BLaER1 (cell line): Measurements from ENCODE around the gene PTPRJ.

Experiments used
- H3K27ac ChIP-seq: shearing (Covaris generic); formaldehyde crosslinking; 2 replicates; pipeline ENCODE4 v1.8.1; 2022
- H3K27me3 ChIP-seq: shearing (Covaris generic); formaldehyde crosslinking; 2 replicates; pipeline ENCODE4 v1.8.1; 2022
- H3K36me3 ChIP-seq: shearing (Covaris generic); formaldehyde crosslinking; 2 replicates; pipeline ENCODE4 v1.8.1; 2022
- H3K4me1 ChIP-seq: shearing (Covaris generic); formaldehyde crosslinking; 2 replicates; pipeline ENCODE4 v1.8.1; 2022
- H3K4me2 ChIP-seq: shearing (Covaris generic); formaldehyde crosslinking; 2 replicates; pipeline ENCODE4 v1.8.1; 2022
- H3K4me3 ChIP-seq: shearing (Covaris generic); formaldehyde crosslinking; 2 replicates; pipeline ENCODE4 v1.8.1; 2022
- H3K9ac ChIP-seq: shearing (Covaris generic); formaldehyde crosslinking; 2 replicates; pipeline ENCODE4 v1.8.1; 2022
- H3K9me3 ChIP-seq: shearing (Covaris generic); formaldehyde crosslinking; 2 replicates; pipeline ENCODE4 v1.8.1; 2022
- H4K20me1 ChIP-seq: shearing (Covaris generic); formaldehyde crosslinking; 2 replicates; pipeline ENCODE4 v1.8.1; 2022
- Cebpa-rat ChIP-seq: shearing (Covaris generic); IDR thresholded peaks from 2 replicates; pipeline ENCODE4 v1.8.1; 2022

PTPRJ gene

GRCh38 chr11:47992959-47993820, 12.8 kb downstream of the PTPRJ start:
- Histone ChIP-seq H3K4me1 (peaks cover 7% of the 10 kb centered on the region), H3K27ac (no peak overlapping the region), H3K36me3 (no peaks in the 10 kb centered on the region), H3K27me3 (no peaks in the 10 kb centered on the region), H3K4me2 (no peak overlapping the region), H3K9me3 (no peaks in the 10 kb centered on the region), H3K4me3 (no peak overlapping the region), H3K9ac (no peak overlapping the region), H4K20me1 (no peaks in the 10 kb centered on the region)
- TF ChIP-seq Cebpa-rat: no peak

GRCh38 chr11:47994417-47994816, 14.1 kb downstream of the PTPRJ start:
- H3K4me1 ChIP-seq: peaks cover 4% of the 10 kb centered on the region; the same call in 1 of the 2 replicates
- TF ChIP-seq Cebpa-rat: no peak
- no peaks in the 10 kb centered on the region for H3K27me3 ChIP-seq
- no peaks in the 10 kb centered on the region for H3K36me3 ChIP-seq
- no peak overlapping the region for H3K9ac ChIP-seq
- H3K4me3 ChIP-seq: no peak overlapping the region
- no peak overlapping the region for H3K4me2 ChIP-seq
- no peaks in the 10 kb centered on the region for H3K9me3 ChIP-seq
- no peak overlapping the region for H3K27ac ChIP-seq
- H4K20me1 ChIP-seq: no peaks in the 10 kb centered on the region

- Histone ChIP-seq H3K4me1 (peaks cover 4% of the 10 kb centered on the region; the same call in 1 of the 2 replicates), H3K4me2 (no peak overlapping the region), H3K36me3 (no peaks in the 10 kb centered on the region), H3K4me3 (no peak overlapping the region), H3K27me3 (no peaks in the 10 kb centered on the region), H3K27ac (no peak overlapping the region), H4K20me1 (no peaks in the 10 kb centered on the region), H3K9ac (no peak overlapping the region), H3K9me3 (no peaks in the 10 kb centered on the region)
- no peak for TF ChIP-seq Cebpa-rat
Observed at GRCh38 chr11:47995360-47995769, 15.0 kb downstream of the PTPRJ start.

GRCh38 chr11:47997063-47998053, 17.0 kb downstream of the PTPRJ start:
- no peaks in the 10 kb centered on the region for H3K4me1 ChIP-seq
- H3K4me2 ChIP-seq: no peak overlapping the region
- TF ChIP-seq Cebpa-rat: no peak

GRCh38 chr11:47998345-47998732, 18.0 kb downstream of the PTPRJ start:
- H3K27ac ChIP-seq: no peak overlapping the region
- H3K9me3 ChIP-seq: no peaks in the 10 kb centered on the region
- TF ChIP-seq Cebpa-rat: no peak
- H3K4me3 ChIP-seq: no peak overlapping the region
- H3K36me3 ChIP-seq: no peaks in the 10 kb centered on the region
- H4K20me1 ChIP-seq: no peaks in the 10 kb centered on the region
- H3K4me2 ChIP-seq: no peak overlapping the region
- H3K27me3 ChIP-seq: no peaks in the 10 kb centered on the region
- H3K4me1 ChIP-seq: no peaks in the 10 kb centered on the region
- no peak overlapping the region for H3K9ac ChIP-seq

More at GRCh38 chr11:47997063-47998053, 17.0 kb downstream of the PTPRJ start:
- H3K4me3 ChIP-seq: no peak overlapping the region
- no peaks in the 10 kb centered on the region for H3K9me3 ChIP-seq
- H3K27me3 ChIP-seq: no peaks in the 10 kb centered on the region
- no peaks in the 10 kb centered on the region for H4K20me1 ChIP-seq
- H3K36me3 ChIP-seq: no peaks in the 10 kb centered on the region
- no peak overlapping the region for H3K27ac ChIP-seq
- no peak overlapping the region for H3K9ac ChIP-seq

GRCh38 chr11:47998733-47999359, 18.5 kb downstream of the PTPRJ start:
- Histone ChIP-seq H3K27ac (no peak overlapping the region), H3K27me3 (no peaks in the 10 kb centered on the region), H3K9me3 (no peaks in the 10 kb centered on the region), H4K20me1 (no peaks in the 10 kb centered on the region), H3K4me1 (no peaks in the 10 kb centered on the region), H3K36me3 (no peaks in the 10 kb centered on the region), H3K4me3 (no peak overlapping the region), H3K4me2 (no peak overlapping the region), H3K9ac (no peak overlapping the region)
- TF ChIP-seq Cebpa-rat: no peak

GRCh38 chr11:48000432-48000831, 20.1 kb downstream of the PTPRJ start:
- H3K27me3 ChIP-seq: no peaks in the 10 kb centered on the region
- H3K4me2 ChIP-seq: no peak overlapping the region
- H4K20me1 ChIP-seq: 0 out of 2 replicates have a peak, but pooled peaks cover under 1% of the 10 kb centered on the region
- no peaks in the 10 kb centered on the region for H3K36me3 ChIP-seq
- TF ChIP-seq Cebpa-rat: no peak
- no peaks in the 10 kb centered on the region for H3K9me3 ChIP-seq
- H3K9ac ChIP-seq: no peak overlapping the region
- peaks cover under 1% of the 10 kb centered on the region; the same call in 1 of the 2 replicates for H3K4me1 ChIP-seq
- H3K27ac ChIP-seq: no peak overlapping the region
- no peak overlapping the region for H3K4me3 ChIP-seq

GRCh38 chr11:48001438-48002021, 21.2 kb downstream of the PTPRJ start:
- Histone ChIP-seq H3K27me3 (no peaks in the 10 kb centered on the region), H4K20me1 (0 out of 2 replicates have a peak, but pooled peaks cover 5% of the 10 kb centered on the region), H3K4me2 (no peak overlapping the region), H3K4me1 (peaks cover 12% of the 10 kb centered on the region), H3K36me3 (no peaks in the 10 kb centered on the region), H3K9me3 (no peaks in the 10 kb centered on the region), H3K27ac (no peak overlapping the region), H3K4me3 (no peak overlapping the region), H3K9ac (no peak overlapping the region)
- TF ChIP-seq Cebpa-rat: no peak

- H4K20me1 ChIP-seq: 0 out of 2 replicates have a peak, but pooled peaks cover 5% of the 10 kb centered on the region
- no peak for TF ChIP-seq Cebpa-rat
Observed at GRCh38 chr11:48002561-48002960, 22.2 kb downstream of the PTPRJ start.

More at GRCh38 chr11:48002561-48002960, 22.2 kb downstream of the PTPRJ start:
- no peak overlapping the region for H3K27ac ChIP-seq
- H3K4me2 ChIP-seq: no peak overlapping the region
- H3K36me3 ChIP-seq: no peaks in the 10 kb centered on the region
- no peaks in the 10 kb centered on the region for H3K9me3 ChIP-seq
- no peak overlapping the region for H3K4me3 ChIP-seq
- no peak overlapping the region for H3K9ac ChIP-seq
- no peaks in the 10 kb centered on the region for H3K27me3 ChIP-seq
- peaks cover 12% of the 10 kb centered on the region for H3K4me1 ChIP-seq
